HG03558 (cell line): ENCODE measurements around the gene CPEB2.

Experiments
- ATAC-seq: cut with Tn5 transposase; IDR thresholded peaks from one replicate; pipeline ENCODE4 v1.9.1; 2021; ENCODE audit warnings: moderate number of reproducible peaks; ENCODE audit not compliant: unreplicated experiment; ENCODE audit errors: extremely low read depth

CPEB2 gene

DNA sequence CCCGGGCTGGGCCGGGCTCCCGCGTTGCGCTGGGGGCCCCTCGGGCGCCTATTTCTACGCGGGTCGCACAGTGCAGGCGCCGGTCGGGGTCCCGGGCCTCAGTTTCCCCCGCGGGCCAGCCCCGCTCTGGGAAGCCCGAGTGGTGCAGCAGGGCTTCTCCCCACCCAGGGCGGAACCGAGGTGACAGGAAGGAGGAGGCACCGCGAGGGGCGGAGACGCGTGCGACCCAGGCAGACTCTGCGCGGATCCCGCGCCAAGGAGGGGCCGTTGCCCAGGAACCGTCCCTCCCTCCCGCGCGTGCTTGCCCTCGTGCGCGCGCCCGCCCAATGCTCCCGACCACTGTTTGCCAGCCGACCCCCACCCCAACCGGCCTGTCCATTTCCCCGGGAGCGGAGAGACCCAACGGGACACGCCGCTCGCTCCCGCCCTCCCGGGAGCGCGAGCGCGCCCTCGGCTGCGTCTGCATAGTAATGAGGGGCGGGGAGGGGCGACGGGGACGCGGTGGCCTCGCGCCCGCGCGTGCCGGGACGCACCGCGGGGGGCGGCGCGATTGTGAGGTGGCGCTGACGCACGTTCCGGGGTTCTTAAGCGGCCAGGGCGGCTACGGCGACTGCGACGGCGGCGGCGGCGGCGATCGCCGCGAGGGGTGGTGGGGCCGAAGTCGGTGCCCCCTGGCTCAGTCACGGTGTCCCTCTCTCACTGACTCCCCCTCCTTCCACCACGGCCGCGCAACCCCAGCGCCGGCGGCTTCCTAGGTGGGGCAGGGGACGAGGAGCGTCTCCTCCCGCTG lies at the start of gene CPEB2:
Gene CPEB2 (plus strand): TSS at position 613 of the 790 bp plus-strand sequence. CDS start 193 bp downstream, outside the sequence.
- peak; percentile 40 for ATAC-seq

DNA sequence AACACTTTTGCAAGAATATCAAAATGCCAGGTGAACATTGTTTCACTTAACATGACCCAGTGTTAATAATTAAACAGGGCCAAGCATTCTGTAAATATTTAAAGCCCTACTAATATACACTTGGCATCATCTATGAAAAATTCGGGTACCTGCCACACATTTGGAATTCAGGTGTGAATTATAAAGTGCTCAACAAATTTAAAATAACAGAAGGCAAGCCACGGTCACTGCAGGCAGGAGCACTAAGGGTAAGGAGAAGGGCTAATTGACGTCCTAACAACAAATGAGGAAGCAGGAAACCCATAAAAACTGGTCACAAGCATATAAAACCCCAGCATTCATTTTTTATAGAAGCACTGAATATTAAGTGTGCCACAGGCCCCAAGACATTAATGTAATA lies 43.8 kb upstream of the CPEB2 start:
- ATAC-seq, result no peak

DNA sequence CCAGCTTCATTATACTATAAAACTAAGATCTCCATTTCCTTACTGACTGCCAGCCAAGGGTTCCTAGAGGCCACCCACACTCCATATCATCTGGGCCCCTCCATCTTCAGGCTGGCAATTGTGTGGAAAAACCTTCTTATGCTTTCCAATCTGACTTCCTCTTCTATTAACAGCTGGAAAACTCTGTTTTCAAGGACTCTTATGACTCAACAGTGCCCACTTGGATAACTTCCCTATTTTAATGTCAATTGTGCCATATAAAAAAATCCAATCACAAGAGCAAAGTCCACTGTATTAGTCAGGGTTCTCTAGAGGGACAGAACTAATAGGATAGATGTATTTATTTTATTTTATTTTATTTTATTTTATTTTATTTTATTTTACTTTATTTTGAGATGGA lies 41.0 kb upstream of the CPEB2 start:
- no peak for ATAC-seq

DNA sequence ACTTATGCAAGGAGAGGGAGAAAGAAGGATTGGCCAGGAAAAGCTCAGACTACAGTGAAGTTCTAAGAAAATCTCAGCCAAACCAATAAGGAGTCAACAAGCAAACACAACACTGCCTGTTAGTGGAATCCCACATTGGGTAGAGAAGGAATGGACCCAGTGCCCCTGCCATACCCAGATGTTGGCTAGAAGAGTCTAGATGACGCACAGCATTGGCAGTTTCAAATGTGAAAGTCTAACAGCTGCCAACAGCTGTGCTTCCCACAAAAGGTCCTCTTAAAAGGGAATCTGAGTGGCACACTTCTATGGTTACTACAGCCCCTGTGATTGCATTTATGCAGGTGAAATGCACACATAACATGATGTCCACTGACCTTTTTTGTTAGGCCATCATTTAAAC lies 37.2 kb upstream of the CPEB2 start:
- no peak for ATAC-seq

DNA sequence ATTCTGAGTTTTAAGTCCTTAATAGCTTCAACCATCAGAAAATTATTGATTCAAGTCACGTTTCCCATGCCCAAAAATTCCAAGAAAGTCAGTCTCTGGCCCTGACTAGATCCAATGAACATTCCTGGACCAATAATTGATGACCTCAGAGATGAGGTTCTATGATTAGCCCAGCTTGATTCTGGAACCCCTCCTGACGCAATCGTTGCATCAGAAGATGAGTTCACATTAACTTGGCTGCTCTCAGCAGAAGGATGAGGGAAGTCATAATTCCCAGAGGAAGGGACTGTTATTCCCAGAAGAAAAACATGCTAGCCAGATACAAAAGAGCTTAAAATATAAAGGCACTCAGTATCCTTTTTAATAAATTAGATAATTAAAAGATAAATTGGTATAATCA lies 34.3 kb upstream of the CPEB2 start:
- no peak for ATAC-seq

DNA sequence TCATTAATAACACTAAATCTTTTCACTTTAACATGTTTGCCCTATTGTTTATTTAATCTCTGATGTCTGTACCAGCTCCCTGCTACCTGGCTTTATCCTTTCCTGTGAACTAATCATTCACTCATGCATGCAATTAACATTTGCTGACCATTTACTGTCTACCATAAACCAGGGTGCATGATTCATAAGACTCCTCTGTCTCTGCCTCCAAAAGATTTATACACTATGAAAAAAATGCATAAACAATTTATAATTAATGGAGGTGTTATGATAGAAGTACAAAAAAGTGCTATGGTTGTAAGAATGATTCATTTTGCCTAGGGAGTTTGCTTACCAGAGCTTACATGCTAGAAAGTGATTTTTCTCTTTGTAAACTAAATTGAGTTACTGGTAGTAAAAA lies 24.5 kb upstream of the CPEB2 start:
- ATAC-seq, result no peak

DNA sequence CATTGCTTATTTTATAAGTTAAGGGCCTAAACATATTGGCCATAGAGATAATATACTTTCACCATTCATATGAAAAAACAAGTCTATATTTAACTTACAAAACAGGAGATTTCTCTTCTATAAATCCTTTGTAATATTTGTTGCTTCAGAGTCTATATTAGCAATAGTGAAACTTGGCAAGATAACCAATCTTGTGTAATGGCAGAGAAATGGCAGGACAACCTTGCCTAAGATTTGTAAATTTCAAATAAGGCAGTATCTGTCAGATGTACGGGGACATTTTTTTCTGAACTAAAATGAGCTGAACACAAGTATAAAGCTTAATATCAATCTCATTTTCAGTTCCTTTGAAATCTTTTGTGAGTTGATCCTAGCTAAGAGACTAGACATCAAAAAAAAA lies 17.8 kb upstream of the CPEB2 start:
- ATAC-seq, result no peak

DNA sequence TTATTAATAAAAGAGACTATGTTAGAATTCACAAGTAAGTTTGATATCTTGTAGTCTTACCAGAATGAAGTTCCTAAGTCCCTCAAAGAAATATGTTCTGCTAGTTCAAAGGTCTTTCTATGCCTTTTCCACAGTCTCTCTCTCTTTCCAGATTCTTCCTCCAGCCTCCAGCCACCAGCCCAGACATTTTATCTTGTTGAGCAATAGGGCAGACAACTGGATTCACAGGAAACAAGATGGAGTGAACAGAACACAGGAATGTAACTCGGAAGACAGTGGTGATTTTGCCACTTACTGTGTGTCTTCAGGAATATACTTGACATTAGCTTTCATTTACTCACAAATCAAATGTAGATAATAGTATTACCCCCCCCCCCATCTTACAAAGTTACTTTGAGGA lies 17.1 kb upstream of the CPEB2 start:
- ATAC-seq, result no peak

DNA sequence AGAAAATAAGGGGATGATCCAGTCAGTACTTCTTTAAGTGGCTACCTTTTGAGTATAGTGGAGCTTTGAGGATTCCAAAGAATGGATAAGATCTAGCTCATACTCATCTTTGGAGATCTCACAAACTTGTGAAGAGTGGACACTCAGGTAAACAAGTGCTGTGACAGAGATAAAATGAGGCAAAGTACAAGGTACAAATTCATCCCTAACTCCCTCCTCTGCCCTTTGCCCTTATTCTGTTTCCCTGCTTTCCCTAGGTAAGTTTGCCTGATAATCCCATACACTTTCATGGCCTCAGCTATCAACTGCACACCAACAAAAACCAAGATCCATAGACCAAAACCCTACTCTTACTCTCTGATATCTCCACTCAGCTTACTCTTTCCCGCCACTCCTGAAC lies 16.4 kb upstream of the CPEB2 start:
- no peak for ATAC-seq

DNA sequence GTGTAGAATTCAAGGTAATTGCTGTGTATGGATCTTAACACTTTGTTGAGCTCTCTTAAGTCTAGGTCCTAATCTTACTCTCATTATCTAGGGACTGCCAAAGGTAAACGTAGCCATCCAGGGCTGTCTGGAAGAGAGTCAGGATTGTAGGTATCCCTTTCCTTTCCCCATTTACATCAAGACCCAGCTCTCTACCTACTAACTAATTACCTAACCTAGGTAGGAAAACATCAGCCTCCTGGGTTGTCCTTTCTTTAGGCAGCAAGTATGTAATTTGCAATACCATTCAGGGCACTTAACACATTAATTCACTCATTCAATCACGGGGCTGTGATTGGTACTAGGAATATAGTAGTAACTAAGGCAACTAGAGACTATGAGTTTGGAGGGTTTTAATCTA lies 15.2 kb upstream of the CPEB2 start:
- ATAC-seq, result no peak

DNA sequence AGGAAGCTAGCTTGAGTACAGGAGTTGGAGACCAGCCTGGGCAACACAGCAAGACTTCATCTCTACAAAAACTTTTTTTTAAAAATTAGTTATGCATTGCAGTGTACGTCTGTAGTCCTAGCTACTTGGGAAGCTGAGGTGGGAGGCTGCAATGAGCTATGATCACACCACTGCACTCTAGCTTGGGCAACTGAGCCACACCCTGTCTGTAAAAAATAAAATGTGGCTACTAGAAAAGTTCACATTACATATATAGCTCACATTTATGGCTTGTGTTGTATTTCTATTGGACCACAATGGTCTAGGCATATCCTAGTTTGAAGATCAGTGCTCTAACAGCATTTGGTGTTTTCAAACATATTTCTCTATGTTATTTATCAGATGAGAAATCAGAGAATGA lies 11.8 kb upstream of the CPEB2 start:
- ATAC-seq, result no peak

DNA sequence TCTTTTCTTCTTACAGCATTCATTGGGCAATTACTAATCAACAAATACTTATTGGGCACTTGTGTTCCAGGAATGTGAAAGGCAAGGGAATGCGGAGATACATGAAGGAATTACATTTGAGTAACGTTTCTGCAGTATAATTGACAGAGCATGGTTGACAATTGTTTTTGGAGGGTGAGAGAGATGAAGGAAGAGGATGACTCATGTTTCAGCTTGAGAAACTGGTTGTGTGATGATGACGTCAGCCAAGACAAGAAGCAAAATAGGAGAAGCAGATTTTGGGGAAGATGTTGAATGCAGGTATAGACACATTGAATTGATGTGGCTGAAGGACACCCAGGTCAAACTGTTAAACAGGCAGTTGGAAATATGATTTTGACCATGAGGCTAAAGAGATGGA lies 8.0 kb upstream of the CPEB2 start:
- no peak for ATAC-seq

DNA sequence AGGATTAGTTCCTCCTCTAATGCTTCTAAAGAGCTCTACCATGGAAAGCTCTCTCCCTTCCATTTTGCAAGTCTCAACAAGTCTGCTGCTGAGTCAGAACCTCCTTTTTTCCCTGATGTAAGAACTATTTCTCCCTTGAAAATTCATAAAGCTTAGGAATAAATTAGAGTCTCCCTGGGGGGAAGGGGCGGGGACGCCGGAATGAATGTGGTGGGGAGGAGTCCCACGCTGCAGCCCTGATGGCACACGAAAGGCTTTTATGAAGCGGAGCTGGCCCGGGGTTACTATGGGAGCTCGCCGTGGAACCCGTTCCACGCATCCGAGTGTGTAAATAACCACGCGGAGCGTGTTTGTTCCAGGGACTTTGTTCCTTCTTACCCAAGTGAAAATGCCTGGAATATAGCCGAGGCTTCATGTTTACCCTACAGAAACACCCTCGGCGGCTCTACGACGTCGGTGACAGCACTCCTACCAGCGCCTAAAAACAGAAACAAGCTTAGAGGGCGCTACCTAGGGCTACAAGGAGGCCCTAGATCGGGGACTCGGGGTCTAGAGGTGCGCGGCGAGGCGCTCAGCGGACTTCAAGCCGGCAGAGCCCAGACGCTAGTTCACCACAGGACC lies 923 bp upstream of the CPEB2 start:
- peak; percentile 21 for ATAC-seq

DNA sequence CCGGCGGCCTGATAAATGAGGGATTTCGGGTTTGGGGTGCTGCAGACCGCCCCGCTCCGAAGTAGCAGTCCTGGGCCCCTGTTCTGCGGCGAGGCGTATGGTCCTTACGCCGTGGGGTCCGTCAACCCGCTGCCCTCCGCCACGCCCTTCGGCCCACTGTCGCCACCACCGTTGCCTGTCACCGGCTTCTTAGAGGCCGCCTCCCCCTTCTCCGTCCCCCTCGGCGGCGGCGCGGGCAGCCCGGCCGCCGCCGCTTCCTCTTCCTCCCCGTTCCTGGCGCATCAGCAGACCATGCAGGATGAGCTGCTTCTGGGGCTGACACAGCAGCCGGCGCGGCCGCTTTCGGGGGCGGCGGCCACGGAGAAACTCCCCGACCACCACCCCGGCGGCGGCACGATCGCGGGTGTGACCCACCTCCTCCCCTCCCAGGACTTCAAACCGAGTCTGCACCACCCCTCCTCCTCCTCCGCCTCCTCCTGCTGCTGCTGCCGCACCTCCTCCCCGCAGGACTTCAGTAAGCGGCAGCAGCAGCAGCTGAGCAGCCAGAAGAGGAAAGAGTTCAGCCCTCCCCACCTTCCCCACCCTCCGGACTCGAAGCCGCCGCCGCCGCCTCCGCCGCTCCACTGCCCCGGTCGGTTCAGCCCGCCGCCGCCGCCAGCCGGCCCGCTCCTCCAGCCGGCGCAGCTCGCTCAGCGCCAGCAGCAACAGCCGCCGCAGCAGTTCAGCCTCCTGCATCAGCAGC lies 549 bp downstream of the CPEB2 start:
- peak; percentile 6 for ATAC-seq

DNA sequence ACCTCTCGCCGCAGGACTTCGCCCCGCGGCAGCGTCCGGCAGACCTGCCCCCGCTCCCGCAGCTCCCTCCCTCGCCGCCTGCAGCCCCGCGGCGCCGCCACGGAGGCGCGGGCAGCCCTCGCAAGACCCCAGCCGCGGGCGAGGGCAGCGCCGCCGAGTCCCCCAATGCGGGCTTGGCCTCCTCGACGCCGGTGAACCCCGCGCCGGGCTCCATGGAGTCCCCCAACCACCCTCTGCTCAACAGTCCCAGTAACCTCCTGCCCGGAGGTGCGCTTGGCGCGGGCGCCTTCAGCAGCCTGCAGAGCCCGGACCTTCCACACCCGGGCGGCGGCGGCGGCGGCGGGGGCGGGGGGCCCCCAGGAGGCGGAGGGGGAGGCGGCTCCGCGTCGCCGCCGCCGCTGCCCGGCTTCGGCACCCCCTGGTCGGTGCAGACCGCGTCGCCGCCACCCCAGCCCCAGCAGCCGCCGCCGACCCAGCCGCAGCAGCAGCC lies 1.2 kb downstream of the CPEB2 start:
- peak; percentile 2 for ATAC-seq

DNA sequence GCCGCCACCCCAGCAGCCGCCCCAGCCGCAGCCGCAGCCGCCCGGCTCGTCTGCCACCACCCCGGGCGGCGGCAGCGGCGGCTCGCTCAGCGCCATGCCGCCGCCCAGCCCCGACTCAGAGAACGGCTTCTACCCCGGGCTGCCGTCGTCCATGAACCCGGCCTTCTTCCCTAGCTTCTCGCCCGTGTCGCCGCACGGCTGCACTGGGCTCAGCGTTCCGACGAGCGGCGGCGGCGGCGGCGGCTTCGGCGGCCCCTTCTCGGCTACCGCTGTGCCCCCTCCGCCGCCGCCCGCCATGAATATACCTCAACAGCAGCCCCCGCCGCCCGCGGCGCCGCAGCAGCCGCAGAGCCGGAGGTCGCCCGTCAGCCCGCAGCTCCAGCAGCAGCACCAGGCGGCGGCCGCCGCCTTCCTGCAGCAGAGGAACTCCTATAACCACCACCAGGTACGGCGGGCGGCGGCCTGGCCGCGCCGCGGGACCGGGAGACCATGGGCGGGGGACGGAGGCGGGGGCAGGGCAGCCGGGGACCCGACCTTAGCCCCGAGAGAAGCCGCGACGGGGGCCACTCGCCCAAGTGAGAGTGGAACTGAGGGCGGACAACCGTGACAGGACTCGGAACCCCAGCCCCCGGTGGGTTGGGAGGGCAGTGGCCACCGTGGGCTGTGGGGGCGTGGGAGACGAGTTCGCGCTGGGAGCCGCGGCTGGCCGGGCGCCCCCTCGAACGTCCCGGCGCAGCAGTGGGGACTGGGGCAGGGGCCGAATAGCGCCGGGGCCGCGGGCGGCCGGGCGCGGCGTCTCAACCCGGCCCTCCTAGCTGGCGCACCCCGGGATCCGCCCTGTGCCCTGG lies 1.8 kb downstream of the CPEB2 start:
- no peak for ATAC-seq

DNA sequence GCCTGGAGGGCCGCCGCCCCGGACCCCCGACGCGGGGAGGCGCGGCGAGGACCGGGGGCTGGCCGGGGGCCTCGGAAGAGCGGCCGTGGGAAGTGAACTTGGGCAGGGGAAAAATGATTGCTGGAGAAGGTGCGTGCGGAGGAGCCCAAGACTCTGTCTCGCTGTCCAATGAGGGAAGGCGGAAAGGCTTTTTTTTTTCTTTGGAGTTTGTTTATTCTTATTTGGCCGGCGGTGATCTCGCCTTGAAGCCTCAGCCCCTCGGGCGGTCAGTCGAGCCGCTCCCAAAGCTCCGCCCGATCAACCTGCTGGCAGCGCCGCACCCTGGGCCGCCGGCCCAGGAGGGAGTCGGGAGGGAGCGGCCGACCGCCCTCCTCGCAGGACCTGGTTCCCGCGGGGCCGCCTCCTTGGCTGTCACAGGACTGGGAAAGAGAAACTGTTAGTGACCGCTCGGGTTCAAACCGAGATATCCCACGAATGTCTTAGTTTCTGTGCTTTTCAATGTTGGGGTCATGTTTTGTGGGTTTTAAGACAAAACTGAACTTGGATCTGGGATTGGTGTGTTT lies 2.5 kb downstream of the CPEB2 start:
- ATAC-seq, result no peak

DNA sequence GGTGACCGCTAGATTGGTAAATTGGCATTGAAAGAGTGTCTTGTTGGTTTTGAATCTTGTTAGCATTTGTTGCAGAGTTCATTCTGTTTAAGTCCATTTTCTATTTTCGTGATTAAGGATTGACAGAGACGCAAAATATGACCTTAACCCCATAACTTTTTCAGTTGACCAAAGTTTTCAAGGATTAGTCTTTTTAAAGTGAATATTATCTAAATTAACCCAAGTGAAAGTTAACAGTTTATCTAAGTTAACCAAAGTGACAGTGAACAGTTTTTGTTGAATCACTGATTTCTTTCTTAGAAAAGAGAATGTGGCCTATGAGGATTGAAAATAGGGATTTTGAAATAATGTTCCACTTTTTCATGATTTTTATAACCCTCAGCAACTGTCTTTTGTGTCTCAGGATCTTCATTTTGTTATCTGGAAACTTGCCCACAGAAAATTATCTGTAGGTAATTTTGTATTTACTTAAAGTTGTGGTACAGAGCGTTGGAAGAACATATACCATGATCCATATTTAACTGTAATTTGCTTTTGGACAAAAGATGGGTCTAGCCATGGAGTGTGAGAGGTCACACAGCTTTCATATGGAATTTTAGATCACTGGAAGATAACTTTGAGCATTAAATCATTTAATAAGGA lies 3.3 kb downstream of the CPEB2 start:
- ATAC-seq, result no peak

DNA sequence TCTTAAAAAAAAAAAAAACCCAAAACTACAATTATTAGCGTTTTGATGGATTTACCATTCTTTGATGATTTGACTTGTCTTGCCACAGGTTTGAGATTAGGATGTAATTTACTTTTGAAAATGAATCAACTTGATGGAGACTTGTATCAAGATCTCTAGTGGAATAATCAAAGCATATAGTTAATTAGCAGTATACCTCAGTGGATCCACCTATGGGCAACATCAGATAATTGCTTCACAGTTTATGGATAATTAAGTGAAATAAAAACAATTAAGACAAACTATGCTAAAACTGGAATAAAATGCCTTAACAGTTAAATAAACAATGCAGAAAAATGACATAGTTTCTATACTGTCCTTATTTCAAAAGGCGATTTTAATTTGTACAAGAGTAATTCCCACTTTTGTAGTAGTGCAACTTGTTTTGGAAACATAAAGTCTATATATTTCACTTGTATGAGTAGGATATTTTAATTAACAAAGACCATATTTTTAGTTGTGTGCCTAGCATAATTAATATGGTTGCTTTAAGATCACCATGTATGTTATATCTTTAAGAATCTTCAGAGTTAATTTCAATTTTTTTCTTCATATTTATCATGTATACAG lies 4.2 kb downstream of the CPEB2 start:
- ATAC-seq, result no peak
